ENCODE results near the gene PHRF1. TPM values are rescaled to one million over a fixed set of nuclear protein-coding genes. Genes with fewer than 3 reads are reported as not detected.
A peak's percentile ranks its signal among the peaks of the same experiment; 100 is the strongest.

Gene PHRF1
- total RNA-seq, 2 donors from 2014 or later = 17.3 to 21.5 TPM

DNA sequence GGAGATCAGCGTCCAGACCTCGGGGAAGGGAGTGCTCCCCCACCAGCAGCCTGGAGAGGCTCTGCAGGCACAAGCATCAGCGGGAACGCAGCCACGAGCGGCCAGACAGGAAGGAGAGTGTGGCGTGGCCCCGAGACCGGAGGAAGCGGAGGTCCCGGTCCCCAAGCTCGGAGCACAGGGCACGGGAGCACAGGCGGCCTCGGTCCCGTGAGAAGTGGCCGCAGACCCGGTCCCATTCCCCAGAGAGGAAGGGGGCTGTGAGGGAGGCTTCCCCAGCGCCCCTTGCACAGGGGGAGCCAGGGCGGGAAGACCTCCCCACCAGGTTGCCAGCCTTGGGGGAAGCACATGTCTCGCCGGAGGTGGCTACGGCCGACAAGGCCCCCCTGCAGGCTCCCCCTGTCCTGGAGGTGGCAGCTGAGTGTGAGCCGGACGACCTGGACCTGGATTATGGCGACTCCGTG is 32.6 kb downstream of the PHRF1 start:
- peak; percentile 50 for DNase-seq
- no peak for ATAC-seq
- intact Hi-C loops (cut with DNase I) = no loop called here

DNA sequence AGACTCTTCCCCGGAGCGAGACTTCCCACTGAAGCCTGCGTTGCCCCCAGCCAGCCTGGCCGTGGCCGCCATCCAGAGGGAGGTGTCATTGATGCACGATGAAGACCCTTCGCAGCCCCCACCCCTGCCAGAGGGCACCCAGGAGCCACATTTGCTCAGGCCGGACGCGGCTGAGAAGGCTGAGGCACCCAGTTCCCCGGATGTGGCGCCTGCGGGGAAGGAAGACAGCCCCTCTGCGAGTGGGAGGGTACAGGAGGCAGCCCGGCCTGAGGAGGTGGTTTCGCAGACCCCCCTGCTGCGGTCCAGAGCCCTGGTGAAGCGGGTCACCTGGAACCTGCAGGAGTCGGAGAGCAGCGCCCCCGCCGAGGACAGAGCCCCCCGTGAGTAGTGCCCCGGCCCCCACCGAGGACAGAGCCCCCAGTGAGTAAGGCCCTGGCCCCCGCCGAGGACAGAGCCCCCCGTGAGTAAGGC is 33.1 kb downstream of the PHRF1 start:
- DNase-seq = no peak
- intact Hi-C loops (cut with DNase I) = no loop called here
- no peak for ATAC-seq

DNA sequence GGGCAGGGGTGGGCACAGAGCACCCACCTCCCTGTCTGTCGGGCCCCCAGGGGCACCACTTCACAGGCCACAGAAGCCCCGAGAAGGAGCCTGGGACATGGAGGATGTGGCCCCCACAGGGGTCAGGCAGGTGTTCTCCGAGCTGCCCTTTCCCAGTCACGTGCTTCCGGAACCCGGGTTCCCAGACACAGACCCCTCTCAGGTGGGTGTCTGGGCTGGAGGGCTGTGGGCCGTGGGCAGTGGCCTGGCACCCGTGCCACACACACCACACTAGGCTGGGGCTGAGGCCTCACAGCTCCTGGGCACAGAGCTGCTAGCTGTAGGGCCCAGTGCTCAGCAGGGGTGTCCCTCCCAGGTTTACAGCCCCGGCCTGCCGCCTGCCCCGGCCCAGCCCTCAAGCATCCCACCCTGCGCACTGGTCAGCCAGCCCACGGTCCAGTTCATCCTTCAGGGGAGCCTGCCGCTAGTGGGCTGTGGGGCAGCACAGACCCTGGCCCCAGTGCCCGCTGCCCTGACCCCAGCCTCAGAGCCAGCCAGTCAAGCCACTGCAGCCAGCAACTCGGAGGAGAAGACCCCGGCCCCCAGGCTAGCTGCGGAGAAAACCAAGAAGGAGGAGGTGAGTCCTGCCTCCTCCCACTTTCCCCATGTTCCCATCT is 34.0 kb downstream of the PHRF1 start:
- DNase-seq = no peak
- ATAC-seq = no peak
- intact Hi-C loops (cut with DNase I) = loop anchor here (5.0 to 10.0 kb wide), 2 partner anchors 33 to 55 kb away; partner anchors contain the start of gene PHRF1 (in 1 of the 2)

DNA sequence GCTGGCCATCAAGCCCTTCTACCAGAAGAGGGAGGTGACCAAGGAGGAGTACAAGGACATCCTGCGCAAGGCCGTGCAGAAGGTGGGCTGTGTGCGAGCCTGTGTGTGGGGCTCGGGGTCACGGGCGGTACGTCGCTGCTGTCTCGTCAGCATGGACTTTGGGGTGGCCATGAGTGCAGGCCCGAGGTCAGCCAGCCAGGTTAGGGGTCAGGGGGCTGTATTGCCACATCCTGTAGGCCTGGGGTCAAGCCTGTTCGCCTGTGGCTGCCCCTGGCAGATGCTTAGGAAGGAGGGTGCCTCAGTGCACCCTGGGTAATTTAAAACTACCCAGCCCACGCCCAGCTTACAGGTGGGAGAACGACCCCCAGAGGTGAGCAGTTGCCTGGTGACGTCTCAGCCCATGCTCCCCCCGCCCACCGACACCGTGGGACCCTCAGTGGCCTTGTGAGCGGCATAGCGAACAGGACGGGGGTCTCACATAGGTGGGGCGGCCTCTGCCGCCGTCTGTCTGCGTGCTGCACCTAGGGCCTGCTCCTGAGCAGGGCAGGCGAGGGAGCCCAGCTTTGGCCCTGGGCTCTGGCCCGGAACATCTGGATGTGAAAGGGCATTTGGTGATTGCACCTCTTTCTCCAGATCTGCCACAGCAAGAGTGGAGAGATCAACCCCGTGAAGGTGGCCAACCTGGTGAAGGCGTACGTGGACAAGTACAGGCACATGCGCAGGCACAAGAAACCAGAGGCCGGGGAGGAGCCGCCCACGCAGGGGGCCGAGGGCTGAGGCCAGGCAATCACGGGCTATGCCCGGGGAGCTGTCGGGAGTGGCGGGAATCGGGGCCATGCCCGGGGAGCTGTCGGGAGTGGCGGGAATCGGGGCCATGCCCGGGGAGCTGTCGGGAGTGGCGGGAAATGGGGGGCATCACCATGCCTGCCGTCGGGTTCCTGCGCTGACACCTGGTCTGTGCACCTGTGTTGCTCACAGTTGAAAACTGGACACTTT is 35.0 kb downstream of the PHRF1 start:
- peak; percentile 33 for DNase-seq
- intact Hi-C loops (cut with DNase I) = loop anchor here (5.0 to 10.0 kb wide), 2 partner anchors 34 to 56 kb away; partner anchors contain the start of gene PHRF1 (in 1 of the 2)
- ATAC-seq = no peak

DNA sequence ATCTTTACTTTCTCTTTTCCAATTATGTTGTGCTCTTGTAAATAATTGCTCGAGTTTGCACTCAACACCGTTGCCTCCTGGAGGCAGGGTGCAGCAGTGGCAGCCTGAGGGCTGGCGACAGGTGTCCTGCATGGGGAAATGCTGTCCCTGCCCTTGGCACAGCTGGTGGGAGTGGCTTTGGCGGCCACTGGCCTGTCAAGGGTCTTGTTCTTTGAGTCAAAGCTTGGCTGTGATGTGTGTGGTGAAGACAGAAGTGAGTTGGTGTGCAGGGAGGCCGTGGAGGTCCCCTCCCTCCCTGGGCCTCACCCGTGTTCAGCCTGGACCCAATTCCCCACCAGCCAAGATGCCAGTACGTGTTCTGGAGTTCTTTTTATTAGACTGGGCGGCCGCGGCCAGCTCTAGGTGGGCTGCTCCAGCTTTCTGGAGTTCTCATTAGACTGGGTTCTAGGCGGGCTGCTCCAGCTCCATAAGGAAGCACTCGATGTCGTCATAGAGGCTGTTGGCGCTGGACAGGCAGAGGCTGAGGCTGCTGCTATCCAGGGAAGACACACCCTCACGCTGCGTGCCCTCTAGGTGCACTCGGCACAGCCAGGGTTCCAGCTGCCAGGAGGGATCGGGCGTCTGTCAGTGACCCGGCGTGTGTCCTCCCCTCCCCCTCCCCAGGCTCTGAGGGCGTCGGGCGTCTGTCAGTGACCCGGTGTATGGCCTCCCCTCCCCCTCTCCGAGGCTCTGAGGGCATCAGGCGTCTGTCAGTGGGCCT is 36.1 kb downstream of the PHRF1 start:
- intact Hi-C loops (cut with DNase I) = loop anchor here (5.0 to 10.0 kb wide), 2 partner anchors 35 to 58 kb away; partner anchors contain the start of gene PHRF1 (in 1 of the 2)
- no peak for ATAC-seq
- peak; percentile 33 for DNase-seq

DNA sequence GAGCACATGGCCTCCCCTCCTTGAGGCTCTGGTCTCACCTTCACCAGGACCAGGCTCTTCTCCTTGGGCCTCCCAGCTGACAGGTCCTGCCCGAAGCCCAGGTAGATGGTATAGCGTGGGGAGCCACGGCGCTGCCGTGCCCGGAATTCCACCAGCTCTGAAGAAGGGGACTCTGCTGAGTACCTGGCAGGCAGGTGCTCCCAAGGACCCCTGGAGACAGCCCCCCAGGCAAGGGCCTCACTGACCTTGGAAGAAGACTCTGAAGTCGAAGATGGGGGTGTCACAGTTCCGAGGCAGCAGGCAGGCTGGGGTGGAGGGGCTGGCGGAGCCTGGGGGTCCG is 36.7 kb downstream of the PHRF1 start:
- intact Hi-C loops (cut with DNase I) = loop anchor here (5.0 to 10.0 kb wide), 2 partner anchors 36 to 58 kb away; partner anchors contain the start of gene PHRF1 (in 1 of the 2)
- ATAC-seq = no peak

DNA sequence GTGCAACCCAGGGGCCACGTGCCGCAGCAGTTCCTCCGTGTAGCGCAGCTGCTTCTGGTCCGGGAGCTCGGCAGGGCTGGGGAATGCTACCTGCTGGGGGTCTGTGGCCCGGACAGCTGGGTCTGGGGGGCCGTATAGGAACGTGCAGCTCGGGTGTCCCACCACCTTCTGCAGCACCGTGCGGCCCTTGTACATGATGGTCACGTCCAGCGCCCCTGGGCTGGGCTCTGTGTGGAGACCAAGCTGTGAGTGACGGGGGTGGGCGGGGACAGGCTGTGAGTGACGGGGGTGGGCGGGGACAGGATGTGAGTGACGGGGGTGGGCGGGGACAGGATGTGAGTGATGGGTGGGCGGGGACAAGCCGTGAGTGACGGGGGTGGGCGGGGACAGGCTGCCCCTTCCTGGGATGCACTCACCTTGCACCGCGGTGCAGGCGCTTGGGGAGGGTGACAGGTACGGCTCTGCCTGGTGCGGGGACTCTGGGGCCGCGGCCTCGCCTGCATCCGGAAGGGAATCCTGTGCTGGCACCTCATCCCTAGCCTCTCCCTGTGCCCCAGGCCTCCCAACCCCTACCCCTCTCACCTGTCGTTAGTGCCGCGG is 37.2 kb downstream of the PHRF1 start:
- intact Hi-C loops (cut with DNase I) = loop anchor here (5.0 to 10.0 kb wide), 2 partner anchors 36 to 59 kb away; partner anchors contain the start of gene PHRF1 (in 1 of the 2)
- peak; percentile 2 to 15 for ATAC-seq
- DNase-seq = peak; percentile 69

More for the DNA sequence above, 36.7 kb downstream of the PHRF1 start:
- no peak for DNase-seq

DNA sequence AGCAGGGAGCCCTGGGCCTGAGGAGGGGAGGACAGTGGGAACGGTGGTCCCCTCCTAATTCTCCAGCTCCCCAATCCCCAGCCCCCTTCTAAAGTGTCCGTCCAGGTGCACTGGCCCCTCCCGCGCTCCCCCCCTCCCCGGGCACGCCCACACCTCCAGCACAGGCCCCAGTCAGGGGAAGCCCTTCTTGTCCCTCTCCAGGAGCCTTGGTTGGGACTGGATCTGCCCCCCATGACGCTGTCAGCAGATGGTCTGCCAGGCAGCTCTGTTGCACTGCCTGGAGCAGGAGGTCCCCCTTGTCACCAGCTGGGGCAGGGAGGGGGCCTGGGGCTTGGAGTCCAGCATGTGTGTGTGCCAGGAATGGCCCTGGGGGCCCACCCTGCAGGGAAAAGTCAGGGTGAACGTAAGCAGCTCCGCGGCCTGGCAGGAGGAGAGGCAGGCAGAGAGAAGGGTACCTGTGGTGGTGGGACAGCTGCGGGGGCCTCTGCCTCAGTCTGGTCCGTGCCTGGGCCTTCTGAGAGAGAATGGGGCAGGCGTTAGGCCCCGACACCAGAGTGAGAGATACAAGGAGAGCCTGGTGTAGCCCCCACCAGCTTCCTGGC is 37.9 kb downstream of the PHRF1 start:
- intact Hi-C loops (cut with DNase I) = loop anchor here (5.0 to 10.0 kb wide), 2 partner anchors 37 to 59 kb away; partner anchors contain the start of gene PHRF1 (in 1 of the 2)
- DNase-seq = peak; percentile 28

DNA sequence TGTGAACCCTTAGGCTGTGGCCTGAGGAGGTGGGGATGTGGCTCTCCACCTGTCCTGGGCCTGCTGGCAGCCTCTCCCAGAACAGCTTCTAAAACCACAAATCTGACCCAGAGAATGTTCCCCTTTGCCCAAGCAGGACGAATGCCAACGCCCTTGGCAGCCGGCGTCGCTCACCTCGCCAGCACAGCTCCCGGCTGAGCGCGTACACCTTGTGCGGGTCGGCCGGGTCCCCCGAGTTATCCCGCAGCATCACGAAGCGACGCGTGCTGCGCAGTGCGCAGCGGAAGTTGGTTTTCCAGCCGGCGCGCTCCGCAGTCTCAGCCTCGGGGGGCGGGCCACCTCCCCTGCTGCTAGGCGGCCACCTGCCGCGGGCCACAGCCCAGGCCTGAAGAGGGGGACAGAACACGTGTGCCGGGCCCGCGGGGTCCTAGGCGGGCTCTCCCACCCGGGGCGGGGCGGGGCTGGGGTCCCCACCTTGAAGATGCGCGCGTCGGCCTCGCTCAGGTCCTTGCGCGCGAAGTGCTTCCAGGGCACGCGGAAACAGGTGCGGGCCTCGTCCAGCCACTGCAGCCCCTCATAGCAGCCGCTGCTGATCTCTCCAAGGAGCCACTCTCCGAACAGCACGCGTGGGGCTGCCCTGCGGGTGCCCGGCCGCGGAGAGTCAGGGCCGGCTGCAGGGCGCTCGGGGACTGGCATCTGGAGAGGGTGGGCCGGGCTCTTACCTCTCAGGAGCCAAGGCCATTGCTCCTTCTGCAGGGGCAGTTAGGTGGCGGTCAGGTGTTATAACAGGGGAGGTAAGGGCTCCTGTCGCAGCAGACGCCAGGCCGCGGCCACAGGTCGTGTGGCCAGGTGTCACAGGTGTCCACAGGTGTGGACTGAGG is 38.6 kb downstream of the PHRF1 start:
- peak; percentile 46 for DNase-seq
- ATAC-seq = peak; percentile 2 to 3
- intact Hi-C loops (cut with DNase I) = loop anchor here (5.0 to 10.0 kb wide), 2 partner anchors 38 to 60 kb away; partner anchors contain the start of gene PHRF1 (in 1 of the 2)

More for the DNA sequence above, 37.9 kb downstream of the PHRF1 start:
- ATAC-seq = no peak

DNA sequence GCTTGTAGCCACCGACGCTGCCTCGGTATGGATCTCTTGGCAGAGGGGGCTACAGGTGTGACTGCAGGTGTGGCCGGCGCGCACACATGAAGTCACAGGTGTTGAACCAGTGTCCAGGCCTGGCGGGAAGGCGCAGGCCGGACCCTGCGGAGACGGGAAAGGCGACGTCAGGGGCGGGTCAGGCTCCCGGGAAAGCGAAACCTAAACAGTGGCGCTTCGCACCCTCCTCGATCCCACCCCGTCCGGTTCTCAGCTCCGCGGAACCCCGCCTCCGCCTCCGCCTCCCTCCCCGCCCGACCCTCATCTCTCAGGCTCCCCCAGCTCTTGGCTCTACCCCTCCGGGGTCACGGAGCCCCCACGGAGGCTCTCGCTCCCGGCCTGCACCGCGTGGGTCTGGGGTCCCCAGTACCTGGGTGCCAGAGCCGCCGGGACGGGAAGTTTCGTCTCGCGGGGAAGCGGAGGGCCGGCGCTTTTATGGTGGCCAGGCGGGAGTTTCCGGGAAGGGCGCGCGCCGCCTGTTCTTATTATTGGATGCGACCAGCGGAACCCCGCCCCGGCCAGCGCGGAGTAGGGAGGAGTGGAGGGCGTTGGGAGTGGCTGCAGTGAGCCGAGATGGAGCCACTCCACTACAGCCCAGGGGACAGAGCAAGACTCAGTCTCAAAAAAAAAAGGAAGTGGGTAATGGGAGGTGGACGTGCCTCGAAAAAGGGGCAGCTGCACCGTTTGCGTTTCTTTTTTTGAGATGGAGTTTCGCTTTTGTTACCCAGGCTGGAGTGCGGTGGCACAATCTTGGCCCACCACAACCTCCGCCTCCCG is 39.4 kb downstream of the PHRF1 start, which contains the start of gene IRF7:
Gene IRF7 (minus strand): TSS at position 447 of the 816 bp plus-strand sequence. CDS start 586 bp downstream, outside the sequence.
- ATAC-seq (peak; percentile 88 to 91), DNase-seq (peak; percentile 98)
- intact Hi-C loops (cut with DNase I) = loop anchor here in 1 of 2 donors (10.0 kb wide), 1 partner anchor 61 kb away; no protein-coding TSS in a partner anchor

DNA sequence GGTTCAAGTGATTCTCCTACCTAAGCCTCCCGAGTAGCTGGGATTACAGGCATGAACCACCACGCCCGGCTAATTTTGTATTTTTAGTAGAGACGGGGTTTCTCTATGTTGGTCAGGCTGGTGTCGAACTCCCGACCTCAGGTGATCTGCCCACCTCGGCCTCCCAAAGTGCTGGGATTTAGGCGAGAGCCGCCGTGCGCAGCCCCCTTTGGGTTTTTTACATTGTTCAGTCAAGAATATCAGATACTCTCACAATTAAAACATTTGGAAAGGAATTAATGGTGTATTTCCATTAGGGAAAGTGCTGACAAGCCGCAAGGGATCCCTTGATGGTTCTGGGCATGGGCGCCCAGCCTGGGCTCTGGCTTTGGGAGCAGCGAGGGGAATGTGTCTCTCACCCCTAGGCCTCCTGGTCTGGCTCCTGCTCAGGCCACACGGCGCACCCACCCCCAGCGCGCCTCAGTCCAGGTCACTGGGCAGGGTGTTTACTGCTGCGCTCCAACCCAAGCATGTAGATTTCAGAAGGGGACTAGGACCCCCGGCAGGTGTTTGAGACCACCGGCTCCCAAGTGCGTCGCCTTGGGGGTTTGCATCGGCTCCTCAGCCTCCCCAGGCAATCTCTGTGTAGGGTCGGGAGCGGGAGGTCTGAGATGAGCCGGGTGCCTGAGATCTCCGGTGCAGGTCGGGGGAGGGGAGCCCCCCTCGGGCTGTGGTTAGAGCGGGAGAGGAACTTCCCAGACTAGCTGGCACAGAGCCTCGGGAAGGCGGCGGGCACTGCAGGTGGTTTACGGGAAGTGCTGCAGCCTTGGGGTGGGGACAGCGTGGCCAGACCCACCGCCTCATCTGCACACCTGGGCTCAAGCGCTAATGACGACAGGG is 40.3 kb downstream of the PHRF1 start:
- DNase-seq (peak; percentile 54), ATAC-seq (no peak)
- intact Hi-C loops (cut with DNase I) = loop anchor here in 1 of 2 donors (10.0 kb wide), 1 partner anchor 62 kb away; no protein-coding TSS in a partner anchor

DNA sequence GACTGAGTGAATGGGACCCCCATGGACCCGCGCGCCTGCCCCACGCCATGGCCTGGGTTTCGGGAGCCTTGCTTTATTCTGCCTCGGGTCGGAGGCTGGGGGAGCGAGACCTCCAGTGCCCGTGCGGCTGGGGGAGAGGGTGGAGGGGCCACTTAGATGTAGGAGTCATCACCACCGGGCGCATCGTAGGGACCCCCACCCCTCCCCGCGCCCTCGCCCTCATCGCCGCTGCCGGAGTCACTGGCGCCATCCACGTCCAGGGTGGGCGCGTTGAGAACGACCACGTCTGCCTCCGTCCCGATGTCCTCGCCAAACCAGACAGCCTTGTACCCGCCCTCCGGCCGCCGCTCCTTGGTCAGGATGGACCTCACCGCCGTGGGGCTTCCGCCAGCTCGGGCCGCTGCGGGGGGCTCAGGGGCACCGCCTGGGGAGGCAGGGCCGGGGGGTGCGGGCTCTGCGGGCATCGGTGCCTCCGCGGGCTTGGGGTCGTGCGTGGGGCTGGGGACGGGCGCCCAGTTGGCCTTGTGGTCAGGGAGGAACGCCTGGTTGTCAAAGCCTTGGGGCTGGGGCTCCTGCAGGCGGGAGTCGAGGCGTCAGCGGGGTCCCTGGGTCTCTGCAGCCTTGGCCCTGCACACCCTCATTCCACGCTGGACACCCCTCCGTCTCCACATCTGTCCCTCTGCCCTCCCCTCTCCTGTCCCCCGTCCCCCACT is 41.1 kb downstream of the PHRF1 start:
- intact Hi-C loops (cut with DNase I) = loop anchor here in 1 of 2 donors (10.0 kb wide), 1 partner anchor 63 kb away; no protein-coding TSS in a partner anchor
- DNase-seq (peak; percentile 36), ATAC-seq (no peak)

DNA sequence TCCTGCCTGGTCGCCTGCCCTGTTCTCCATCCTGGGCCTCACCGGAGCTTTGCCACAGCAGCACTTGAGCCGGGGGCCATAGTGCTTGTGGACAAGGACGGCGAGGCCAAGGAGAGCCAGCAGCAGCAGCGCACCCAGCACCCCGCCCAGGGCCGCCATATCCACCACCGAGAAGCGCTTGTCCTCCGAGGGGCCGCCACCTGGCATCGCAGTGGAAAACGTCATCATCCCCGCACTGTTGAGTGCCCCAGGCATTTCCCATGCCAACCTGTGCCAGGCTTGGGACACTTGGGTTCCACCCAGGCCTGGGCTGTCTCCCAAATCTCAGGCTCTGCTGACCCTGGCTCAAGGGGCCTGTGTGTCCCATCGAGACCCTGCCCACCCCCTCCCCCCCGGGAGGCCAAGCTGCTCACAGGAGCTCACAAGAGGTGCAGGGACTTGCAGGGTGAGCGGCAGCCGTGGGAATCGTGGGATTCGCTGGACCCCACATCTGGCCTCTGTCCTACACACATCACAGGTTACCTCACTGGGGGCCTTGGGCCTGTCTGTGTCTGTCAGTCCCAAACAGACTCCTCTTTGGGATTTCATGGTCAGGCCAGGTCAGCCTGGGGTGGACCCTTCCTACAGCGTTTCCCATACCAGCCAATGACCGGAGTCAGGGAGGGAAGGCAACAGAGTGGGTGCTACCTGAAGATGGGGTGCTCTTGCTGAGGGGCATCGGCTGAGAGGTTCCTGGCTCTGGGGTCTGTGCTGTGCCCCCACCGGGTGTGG is 41.8 kb downstream of the PHRF1 start:
- intact Hi-C loops (cut with DNase I) = loop anchor here in 1 of 2 donors (10.0 kb wide), 1 partner anchor 63 kb away; no protein-coding TSS in a partner anchor

More for the DNA sequence above, 41.8 kb downstream of the PHRF1 start:
- ATAC-seq (no peak), DNase-seq (no peak)
